CMK (cell line): Measurements from ENCODE around the gene NELFCD.
A peak's percentile ranks its signal among the peaks of the same experiment; 100 is the strongest.
"Not testable (repeated sequence)": the region's sequence is repeated elsewhere in the genome, so short reads cannot be mapped to it uniquely, and the experiment has no call there.

Experiments
- DNase-seq: peaks from one replicate; pipeline ENCODE4 v3.0.0-alpha.2; 2010; ENCODE audit warnings: low read depth

The NELFCD gene

GRCh38 chr20:58980711-58981627 lies at the start of gene NELFCD:
Gene NELFCD, plus strand, starts transcription at chr20:58981256. Its CDS starts 54 bp downstream, at chr20:58981310.
- DNase-seq: peak; percentile 63

- no peak for DNase-seq
These were observed 48.9 kb upstream of the NELFCD start for GRCh38 chr20:58932170-58932569.

GRCh38 chr20:58938078-58938477 lies 43.0 kb upstream of the NELFCD start:
- DNase-seq: no peak

- no peak for DNase-seq
These were observed 42.5 kb upstream of the NELFCD start for GRCh38 chr20:58938541-58938940.

- DNase-seq: no peak
These were observed 39.6 kb upstream of the NELFCD start for GRCh38 chr20:58941471-58941870.

- DNase-seq: no peak
These were observed 38.5 kb upstream of the NELFCD start for GRCh38 chr20:58942549-58942948.

- no peak for DNase-seq
These were observed 36.4 kb upstream of the NELFCD start for GRCh38 chr20:58944610-58945009.

GRCh38 chr20:58945965-58946631 lies 35.0 kb upstream of the NELFCD start:
- no peak for DNase-seq

GRCh38 chr20:58947797-58948388 lies 33.2 kb upstream of the NELFCD start:
- not testable (repeated sequence) for DNase-seq

- no peak for DNase-seq
These were observed 30.5 kb upstream of the NELFCD start for GRCh38 chr20:58950603-58951002.

GRCh38 chr20:58953050-58953449 lies 28.0 kb upstream of the NELFCD start:
- no peak for DNase-seq

- no peak for DNase-seq
These were observed 25.0 kb upstream of the NELFCD start for GRCh38 chr20:58956078-58956477.

GRCh38 chr20:58959652-58960051 lies 21.4 kb upstream of the NELFCD start:
- no peak for DNase-seq

- no peak for DNase-seq
These were observed 17.9 kb upstream of the NELFCD start for GRCh38 chr20:58963060-58963584.

- DNase-seq: not testable (repeated sequence)
These were observed 17.1 kb upstream of the NELFCD start for GRCh38 chr20:58963922-58964321.

GRCh38 chr20:58965270-58966064 lies 15.6 kb upstream of the NELFCD start:
- no peak for DNase-seq

GRCh38 chr20:58967652-58968429 lies 13.2 kb upstream of the NELFCD start:
- DNase-seq: no peak

- DNase-seq: no peak
These were observed 11.6 kb upstream of the NELFCD start for GRCh38 chr20:58969439-58969838.

- DNase-seq: no peak
These were observed 10.9 kb upstream of the NELFCD start for GRCh38 chr20:58970146-58970545.

- DNase-seq: no peak
These were observed 9.6 kb upstream of the NELFCD start for GRCh38 chr20:58971429-58971828.

- DNase-seq: no peak
These were observed 7.9 kb upstream of the NELFCD start for GRCh38 chr20:58973179-58973578.
